ENCODE measurements around the gene ERMAP. TPM values are rescaled to one million over a fixed set of nuclear protein-coding genes. Genes with fewer than 3 reads are reported as not detected.

ERMAP gene
- total RNA-seq, 1 donor from 2014 or later = 17.2 TPM

DNA sequence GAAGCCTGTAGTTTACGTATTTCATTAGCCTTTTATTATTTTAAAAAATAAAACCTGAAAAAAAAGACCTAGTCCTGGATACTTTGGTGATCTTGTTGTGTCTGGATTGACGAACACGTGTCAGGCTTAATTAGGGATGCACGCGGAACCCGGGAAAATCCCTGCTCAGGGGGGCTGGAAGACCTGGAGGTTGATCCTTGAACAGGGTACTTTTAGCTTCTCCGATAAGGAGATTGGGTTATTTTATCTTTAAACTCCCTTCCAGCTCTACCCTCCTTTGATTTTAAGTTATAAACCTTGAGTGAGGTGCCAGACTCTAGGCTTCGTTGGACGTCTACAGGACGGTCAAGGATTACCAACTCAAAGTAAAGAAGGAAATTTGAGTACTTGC lies 28.9 kb downstream of the ERMAP start:
- DNase-seq (ENCODE audit: low spot score in 2 of 2, unreplicated experiment in 2 of 2) = no peak
- TF ChIP-seq, protein P1, sequence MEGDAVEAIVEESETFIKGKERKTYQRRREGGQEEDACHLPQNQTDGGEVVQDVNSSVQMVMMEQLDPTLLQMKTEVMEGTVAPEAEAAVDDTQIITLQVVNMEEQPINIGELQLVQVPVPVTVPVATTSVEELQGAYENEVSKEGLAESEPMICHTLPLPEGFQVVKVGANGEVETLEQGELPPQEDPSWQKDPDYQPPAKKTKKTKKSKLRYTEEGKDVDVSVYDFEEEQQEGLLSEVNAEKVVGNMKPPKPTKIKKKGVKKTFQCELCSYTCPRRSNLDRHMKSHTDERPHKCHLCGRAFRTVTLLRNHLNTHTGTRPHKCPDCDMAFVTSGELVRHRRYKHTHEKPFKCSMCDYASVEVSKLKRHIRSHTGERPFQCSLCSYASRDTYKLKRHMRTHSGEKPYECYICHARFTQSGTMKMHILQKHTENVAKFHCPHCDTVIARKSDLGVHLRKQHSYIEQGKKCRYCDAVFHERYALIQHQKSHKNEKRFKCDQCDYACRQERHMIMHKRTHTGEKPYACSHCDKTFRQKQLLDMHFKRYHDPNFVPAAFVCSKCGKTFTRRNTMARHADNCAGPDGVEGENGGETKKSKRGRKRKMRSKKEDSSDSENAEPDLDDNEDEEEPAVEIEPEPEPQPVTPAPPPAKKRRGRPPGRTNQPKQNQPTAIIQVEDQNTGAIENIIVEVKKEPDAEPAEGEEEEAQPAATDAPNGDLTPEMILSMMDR (IDR thresholded peaks at IDR 0.05; ENCODE audit: unreplicated experiment) = no peak
- Mint-ChIP-seq H3K9me3 (peaks cover 9% of the 10 kb centered on the region), H3K36me3 (peaks cover 29% of the 10 kb centered on the region), H3K27ac (peak overlapping the region; percentile 87), H3K4me3 (peak overlapping the region; percentile 91), H3K27me3 (ENCODE audit: low read depth) (no peaks in the 10 kb centered on the region), H3K4me1 (peaks cover 20% of the 10 kb centered on the region)

DNA sequence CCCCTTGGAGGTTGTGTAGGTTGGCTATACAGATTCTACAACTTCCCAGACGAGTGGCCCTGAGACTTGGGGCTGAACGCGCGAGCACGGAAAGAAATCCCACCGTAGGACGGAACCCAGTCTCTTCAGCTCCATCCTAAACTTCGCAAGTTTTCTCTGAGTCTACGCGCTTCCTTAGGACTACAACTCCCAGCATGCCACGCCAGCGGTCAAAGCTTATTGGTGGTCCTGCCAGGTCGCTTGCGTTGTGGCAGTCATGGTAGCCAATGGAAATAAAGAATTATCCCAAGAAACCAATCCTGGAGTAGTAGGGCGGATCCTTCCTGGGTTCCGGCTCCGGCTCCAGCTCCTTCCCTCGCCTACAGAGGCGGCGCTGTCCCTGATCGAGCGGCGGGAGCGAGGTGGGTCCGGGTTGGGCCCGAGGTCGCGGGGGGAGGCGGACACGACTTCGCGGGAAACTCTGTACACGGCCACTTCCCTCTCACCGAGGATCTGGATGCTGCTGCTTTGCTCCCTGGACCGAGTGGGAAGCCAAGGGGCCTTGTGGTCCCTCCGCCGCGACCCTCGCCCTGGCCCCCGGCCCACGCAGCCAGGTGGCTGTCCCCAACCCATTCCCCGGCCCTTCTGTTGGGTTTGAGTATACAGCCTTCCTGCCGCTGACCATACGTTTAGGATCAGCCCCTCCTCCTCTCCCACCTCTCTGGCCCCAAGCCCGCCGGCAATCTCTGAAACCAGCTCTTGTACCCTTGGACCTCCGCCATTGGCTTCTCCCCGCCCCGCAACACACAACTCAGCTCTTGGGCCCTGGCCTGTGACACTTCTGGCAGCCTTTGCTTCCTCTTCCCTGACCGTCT lies 29.6 kb downstream of the ERMAP start, which contains the start of gene ZNF691:
Gene ZNF691, plus strand, starts transcription at position 357 of the 854 bp plus-strand sequence. CDS start 3,046 bp downstream, outside the sequence.
- no peaks in the 10 kb centered on the region for H3K27me3 Mint-ChIP-seq (ENCODE audit: low read depth)
- DNase-seq (ENCODE audit: low spot score in 2 of 2, unreplicated experiment in 2 of 2) = peak; percentile 69 to 85
- peak within 1 kb of the TSS; percentile 87 for H3K27ac Mint-ChIP-seq
- TF ChIP-seq, protein P1 (IDR thresholded peaks at IDR 0.05; ENCODE audit: unreplicated experiment) = no peak
- peaks cover 36% of the 10 kb centered on the region for H3K36me3 Mint-ChIP-seq
- H3K4me1 Mint-ChIP-seq = peaks cover 19% of the 10 kb centered on the region
- H3K4me3 Mint-ChIP-seq = peak within 1 kb of the TSS; percentile 91
- H3K9me3 Mint-ChIP-seq = peaks cover 9% of the 10 kb centered on the region

DNA sequence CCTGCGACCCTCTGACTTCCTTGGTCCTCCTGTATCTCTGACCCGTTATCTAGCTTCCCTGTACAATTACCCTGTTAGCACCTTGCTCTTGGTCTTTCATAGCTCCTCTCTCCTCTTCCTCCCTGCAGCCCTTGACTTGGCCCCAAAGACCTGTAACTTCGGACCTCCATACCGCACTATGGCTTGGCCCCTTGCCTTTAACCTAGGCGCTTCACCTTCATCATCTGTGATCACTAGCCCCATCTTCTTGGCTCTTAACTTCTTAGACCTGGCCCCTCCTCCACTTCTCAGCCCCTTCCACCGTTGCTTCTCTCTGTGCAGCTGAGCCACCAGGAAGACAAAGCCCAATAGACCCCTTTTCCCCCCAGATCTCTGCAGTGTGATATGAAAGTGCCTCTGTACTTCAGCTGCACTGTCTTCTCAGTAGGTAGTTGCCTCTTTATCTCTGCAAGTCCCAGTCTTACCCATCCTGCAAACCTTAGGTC lies 30.2 kb downstream of the ERMAP start:
- peaks cover 19% of the 10 kb centered on the region for H3K4me1 Mint-ChIP-seq

DNA sequence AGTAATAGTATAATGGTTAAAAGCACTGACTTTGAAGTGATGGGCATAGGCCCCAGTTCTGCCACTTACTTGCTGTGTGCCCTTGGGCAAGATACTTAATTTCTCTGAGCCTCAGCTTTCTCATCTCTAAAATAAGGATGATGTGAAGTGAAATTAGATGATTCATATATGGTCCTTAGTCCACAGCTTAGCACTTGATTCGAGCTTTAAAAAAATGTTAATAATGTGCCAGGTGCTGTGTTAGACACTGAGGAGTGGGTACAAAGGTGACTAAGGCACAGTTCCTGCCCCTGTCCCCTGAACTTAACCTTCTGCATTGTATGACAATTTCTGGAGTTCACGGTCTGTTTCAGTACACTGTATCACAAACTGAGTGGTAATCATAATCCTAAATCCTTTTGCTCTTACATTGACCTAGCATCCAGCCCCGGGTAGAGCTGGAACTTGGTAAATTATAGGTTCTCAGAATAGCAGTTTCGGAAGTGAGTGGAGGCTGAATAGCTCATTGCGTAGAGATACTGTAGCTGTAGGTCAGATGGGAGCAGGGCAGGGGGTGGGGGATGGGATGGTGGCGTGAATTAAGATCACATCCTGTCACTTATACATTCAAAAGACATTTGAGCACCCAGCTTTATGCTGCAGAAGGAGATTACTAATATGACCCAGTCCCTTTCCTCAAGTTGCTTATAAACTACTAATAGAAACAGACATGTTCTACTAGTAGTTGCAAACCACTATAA lies 31.0 kb downstream of the ERMAP start:
- TF ChIP-seq, protein P1 (IDR thresholded peaks at IDR 0.05; ENCODE audit: unreplicated experiment) = no peak
- Mint-ChIP-seq H3K27me3 (ENCODE audit: low read depth) (no peaks in the 10 kb centered on the region), H3K9me3 (peaks cover 14% of the 10 kb centered on the region), H3K27ac (no peak overlapping the region), H3K4me1 (peaks cover 19% of the 10 kb centered on the region), H3K4me3 (peak overlapping the region; percentile 91), H3K36me3 (peaks cover 42% of the 10 kb centered on the region)
- DNase-seq (ENCODE audit: low spot score in 2 of 2, unreplicated experiment in 2 of 2) = no peak

More for the DNA sequence above, 30.2 kb downstream of the ERMAP start:
- peaks cover 9% of the 10 kb centered on the region for H3K9me3 Mint-ChIP-seq
- peak overlapping the region; percentile 91 for H3K4me3 Mint-ChIP-seq
- no peaks in the 10 kb centered on the region for H3K27me3 Mint-ChIP-seq (ENCODE audit: low read depth)
- TF ChIP-seq, protein P1 (IDR thresholded peaks at IDR 0.05; ENCODE audit: unreplicated experiment) = no peak
- peak overlapping the region; percentile 80 for H3K27ac Mint-ChIP-seq
- H3K36me3 Mint-ChIP-seq = peaks cover 37% of the 10 kb centered on the region
- no peak for DNase-seq (ENCODE audit: low spot score in 2 of 2, unreplicated experiment in 2 of 2)

DNA sequence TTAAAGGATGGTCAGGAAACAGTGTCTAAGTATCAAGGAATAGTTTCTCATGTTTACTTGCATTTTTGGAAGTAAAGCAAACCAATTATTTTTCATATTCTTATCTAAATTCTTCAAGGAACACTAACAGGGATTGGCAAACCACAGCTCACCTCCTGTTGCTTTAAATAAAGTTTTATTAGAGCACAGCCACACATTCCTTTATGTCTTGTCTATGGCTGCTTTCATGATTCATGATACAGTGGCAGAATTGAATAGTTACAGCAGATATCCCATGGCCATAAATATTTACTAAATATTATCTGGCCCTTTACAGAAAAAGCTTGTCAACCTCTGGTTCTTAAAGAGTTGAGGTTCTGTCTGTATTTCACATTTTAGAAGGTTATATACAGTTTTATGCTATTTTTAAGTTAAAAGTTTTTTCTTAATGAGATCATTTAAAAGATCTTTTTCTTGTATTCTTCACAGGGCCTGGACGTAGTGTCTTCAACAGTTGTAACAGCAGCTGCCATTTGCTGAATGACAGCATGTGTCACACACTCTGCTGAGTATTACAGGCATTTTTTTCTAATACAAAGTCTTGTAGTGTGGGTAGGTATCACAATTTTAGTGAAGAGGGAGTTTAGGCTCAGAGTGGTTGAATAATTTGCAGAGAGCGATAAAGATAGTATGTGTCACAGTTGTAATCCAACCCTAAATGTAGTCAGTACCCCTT lies 32.1 kb downstream of the ERMAP start:
- no peak overlapping the region for H3K4me3 Mint-ChIP-seq
- peaks cover 42% of the 10 kb centered on the region for H3K36me3 Mint-ChIP-seq

More for the DNA sequence above, 32.1 kb downstream of the ERMAP start:
- TF ChIP-seq, protein P1 (IDR thresholded peaks at IDR 0.05; ENCODE audit: unreplicated experiment) = no peak
- no peaks in the 10 kb centered on the region for H3K27me3 Mint-ChIP-seq (ENCODE audit: low read depth)
- no peak overlapping the region for H3K27ac Mint-ChIP-seq
- peaks cover 19% of the 10 kb centered on the region for H3K4me1 Mint-ChIP-seq
- peaks cover 14% of the 10 kb centered on the region for H3K9me3 Mint-ChIP-seq
- no peak for DNase-seq (ENCODE audit: low spot score in 2 of 2, unreplicated experiment in 2 of 2)
